ENCODE data around the gene ZACN.

DNA sequence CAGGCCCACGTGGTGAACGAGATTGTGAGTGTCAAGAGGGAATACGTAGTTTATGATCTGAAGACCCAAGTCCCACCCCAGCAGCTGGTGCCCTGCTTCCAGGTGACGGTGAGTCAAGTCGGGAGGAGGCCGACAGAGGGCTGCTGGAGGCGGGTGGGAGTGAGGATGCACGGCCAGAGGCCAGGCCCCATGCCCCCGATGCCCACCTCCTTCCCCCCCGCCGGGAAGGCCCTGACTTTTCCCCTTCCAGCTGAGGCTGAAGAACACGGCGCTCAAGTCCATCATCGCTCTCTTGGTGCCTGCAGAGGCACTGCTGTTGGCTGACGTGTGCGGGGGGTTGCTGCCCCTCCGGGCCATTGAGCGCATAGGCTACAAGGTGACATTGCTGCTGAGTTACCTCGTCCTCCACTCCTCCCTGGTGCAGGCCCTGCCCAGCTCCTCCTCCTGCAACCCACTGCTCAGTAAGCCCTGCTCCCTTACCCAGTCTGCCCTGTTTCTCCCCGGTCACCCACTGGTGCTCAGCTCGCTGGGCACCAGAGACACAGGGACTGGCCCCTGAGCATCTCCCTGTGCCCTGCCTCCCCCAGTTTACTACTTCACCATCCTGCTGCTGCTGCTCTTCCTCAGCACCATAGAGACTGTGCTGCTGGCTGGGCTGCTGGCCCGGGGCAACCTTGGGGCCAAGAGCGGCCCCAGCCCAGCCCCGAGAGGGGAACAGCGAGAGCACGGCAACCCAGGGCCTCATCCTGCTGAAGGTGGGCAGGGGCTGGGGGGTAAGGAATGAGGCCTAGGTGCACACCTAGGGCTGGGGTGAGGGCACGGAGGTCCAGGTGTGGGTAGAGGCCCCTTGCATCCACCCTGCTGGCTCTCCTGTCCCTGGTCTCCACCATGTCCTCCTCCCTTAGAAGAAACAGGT is 2.6 kb downstream of the ZACN start:
- TF ChIP-seq EZH2 (IDR thresholded peaks at IDR 0.05; ENCODE audit: insufficient read depth, poor library complexity, severe bottlenecking) (no peak), EZH2phosphoT487 (IDR thresholded peaks at IDR 0.05; ENCODE audit: insufficient read depth, low read depth) (no peak)

Measured in GM23248 (cell line).